NCI-H345 (cell line): Measurements from ENCODE around the gene MOB3A.

Source experiments
- DNase-seq: peaks from one replicate; lab custom pipeline; 2025; lab: John Stamatoyannopoulos, UW

The MOB3A gene

DNA sequence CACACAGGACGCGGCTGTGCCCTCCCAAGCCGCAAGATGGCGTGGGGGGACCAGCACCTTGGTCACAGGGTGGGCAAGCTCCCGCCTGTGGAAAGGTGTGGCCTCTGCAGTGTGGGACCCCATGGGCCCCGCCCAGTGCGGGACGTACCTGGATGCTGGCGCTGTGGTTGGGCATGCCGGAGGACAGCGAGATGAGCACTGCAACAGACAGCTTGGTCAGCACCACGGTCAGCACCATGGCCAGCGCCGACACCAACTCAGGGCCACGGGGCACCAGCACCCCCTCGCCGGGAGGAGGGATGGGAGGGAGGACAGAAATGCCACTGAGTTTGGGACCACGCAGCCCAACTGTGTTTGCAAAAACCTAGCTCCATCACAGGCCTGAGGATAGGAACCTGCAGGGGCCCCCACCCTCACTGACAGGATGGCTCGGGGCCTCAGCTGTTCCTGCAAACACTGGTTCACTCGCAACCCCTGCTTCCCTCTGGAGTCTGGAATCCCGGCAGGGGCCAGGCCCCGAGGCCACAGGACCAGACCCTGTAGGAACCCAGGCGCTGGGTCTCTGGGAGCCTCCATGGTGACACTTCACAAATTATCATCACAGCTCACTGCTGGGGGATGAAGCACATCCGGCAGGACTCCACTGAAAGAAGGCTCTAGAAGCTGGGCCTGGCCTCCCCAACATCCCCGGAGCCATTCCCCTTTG lies 27.7 kb upstream of the MOB3A start:
- no peak for DNase-seq

GRCh38 chr19:2122982-2123381 lies 26.9 kb upstream of the MOB3A start:
- no peak for DNase-seq

- DNase-seq: no peak
These were observed 26.1 kb upstream of the MOB3A start for GRCh38 chr19:2122251-2122650.

DNA sequence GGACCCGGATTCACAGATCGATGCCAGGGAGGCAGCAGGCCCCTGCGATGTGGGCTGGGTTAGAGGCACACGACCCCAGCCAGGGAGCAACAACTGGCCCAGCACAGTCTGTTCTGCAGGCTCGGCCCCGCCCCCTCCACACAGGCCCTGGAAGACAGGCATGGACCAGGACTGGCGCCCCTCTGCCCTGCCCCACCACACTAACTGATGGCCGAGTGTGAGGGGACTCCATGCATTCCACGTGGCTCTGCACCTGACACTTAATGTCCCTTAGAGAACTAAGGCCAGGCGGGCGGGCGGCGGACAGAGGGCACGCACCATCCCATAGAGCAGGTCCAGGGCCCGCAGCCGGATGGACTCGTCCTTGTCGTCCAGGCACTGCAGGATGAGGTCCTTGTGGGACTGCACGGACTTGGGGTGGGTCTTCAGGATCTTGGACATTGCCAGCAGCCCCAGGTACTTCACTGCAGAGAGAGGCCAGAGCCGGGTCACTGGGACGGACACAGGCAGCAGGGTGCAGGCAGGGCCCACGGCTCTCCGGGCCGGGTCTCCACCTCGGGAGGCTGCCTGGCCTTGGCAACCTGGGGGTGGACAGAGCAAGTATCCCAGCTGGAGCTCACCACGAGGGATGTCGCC lies 25.4 kb upstream of the MOB3A start:
- DNase-seq: no peak

GRCh38 chr19:2120821-2121220 lies 24.7 kb upstream of the MOB3A start:
- DNase-seq: no peak

- DNase-seq: no peak
These were observed 24.0 kb upstream of the MOB3A start for GRCh38 chr19:2119921-2120785.

- DNase-seq: no peak
These were observed 22.3 kb upstream of the MOB3A start for GRCh38 chr19:2118438-2118837.

DNA sequence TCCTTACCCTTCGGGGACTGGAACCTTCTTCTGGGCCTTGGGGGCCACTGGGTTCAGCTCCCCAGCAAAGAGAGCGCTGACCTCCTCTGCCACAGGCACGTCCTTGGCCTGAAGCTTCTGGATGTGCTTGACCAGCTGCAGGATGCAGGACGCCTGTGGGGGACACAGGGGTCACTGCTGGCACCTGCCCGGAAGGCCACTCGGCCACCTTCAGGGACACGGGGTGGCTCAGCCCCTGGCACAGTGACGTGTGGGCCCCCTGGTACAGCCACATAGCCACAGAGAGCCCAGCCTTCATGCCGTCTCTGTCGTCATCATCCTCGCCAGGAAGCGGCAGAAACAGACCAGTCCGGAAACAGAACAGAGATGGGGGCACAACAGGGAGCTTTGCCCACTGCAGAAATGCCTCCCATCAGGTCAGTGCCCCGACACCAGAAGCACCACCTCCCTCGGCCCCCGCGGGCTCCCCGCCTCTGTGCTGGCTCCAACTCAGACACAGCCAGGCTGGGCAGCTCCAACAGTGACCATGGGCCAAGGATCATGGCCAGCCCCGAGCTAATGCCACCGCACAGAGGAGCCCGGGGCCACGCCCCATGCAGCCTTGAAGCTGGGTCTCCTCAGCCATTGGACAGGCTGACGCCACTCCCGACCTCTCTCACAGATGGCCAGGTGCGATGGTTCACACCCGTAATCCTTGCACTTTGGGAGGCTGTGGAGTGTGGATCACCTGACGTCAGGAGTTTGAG lies 21.3 kb upstream of the MOB3A start:
- DNase-seq: no peak

- DNase-seq: no peak
These were observed 20.4 kb upstream of the MOB3A start for GRCh38 chr19:2116507-2116906.

- no peak for DNase-seq
These were observed 19.8 kb upstream of the MOB3A start for GRCh38 chr19:2115911-2116426.

DNA sequence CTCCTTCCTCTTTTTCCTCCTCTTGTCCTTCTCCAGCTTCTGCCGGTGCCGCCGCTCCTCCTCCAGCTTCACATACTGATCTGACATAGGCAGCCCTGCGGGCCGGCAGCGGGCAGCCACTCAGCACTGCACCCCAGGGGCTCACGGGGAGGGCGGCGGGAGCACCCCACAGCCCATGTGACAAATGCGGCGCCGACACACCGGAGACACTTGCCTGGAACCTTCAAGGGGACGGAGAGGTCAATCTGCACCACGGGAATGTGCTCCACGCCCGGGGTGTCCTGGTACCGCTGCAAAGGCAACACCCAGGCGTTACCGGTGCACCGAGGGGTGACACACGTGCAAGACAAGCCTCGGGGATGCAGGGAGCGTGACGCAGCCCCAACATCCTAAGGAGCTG lies 19.2 kb upstream of the MOB3A start:
- no peak for DNase-seq

GRCh38 chr19:2114821-2115220 lies 18.7 kb upstream of the MOB3A start:
- DNase-seq: no peak

DNA sequence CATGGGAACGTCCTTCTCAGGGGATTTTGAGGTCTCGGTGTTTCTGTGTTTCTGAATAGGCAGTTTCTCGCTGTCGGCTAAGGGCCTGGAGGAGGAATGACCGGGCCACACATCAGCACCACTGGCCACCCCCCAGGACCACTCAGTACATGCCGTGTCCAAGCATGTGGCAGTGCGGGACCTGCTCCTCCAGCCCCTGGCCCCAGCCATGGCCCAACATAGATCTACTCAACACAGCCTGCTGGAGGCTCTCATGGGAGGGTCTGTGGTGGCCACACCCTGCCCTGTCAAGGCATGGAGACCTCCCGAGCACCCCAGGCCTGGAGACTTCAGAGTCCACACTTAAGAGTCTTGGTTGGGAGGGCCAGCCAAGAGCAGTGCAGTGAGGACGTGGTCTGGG lies 18.1 kb upstream of the MOB3A start:
- no peak for DNase-seq

DNA sequence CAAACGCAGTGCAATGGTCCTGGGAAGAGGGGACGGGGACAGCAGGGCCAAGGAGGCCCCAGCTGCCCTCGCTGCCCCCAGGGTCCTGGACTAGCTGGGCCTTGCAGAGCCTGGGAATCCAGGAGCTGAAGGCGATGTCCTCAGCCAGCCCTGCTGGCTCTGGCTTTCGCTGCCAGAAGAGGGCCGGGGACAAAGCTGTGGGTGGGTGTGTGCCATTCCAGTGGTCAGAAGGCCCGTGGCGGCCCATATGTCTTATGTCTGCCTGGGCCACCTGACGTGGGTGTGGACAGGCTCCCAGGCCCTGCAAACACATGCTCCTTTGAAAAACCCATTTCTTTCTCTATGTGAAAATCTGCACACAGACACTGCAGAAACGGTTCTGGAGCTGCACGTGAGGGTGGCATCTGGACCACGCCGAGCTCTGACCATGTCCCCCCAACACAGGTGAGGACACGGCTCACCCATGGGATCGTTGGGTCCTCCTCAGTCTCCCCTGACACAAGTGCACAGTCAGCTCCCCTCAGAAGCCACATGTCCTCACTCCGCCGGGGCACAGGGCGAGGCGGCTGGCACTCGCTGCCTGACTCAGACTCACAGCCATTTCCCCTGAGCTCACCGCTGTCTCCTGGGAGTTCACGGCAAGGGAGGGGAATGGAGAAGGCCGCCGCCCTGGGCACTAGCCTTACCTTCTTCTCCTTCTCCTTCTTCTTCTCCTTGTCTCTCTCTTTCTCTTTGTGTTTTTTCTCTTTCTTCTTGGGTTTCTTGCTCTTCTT lies 17.5 kb upstream of the MOB3A start:
- DNase-seq: no peak

DNA sequence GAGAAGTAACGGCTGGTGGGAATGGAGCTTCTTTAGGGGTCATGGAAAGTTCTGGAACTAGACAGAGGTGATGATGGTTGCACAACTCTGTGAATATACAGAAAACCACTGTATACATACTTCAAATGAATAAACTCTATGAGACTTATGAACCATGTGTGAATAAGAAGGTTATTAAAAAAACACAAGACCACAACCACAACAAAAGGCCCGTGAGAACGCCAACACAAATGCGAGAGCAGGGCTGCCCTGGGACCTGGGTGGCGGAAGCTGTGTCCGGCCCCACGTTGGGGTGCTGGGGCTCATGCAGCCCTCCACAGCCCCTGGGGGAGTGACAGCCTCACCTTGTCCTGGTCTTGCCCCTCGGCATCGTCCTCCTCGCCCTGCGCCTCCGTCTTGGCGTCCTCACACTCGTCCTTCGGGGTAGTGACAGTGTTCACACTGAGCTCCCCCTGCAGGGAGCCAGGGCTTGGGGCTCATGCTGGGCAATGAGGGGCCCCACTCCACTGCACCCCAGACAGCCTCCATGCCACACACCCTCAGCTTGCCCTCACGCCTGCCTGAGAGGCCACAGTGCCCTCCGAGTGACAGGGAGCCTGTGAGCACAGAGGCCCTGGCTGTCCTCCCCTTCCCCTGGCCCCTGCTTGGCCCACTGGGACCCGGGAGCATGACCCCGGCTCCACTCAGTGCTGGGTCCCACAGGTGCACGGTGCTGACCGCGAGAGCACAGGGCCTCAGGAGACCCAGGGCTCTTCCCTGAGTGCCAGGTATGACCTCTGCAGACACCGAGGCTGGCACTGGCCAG lies 16.6 kb upstream of the MOB3A start:
- DNase-seq: no peak

- DNase-seq: no peak
These were observed 15.8 kb upstream of the MOB3A start for GRCh38 chr19:2111886-2112285.

DNA sequence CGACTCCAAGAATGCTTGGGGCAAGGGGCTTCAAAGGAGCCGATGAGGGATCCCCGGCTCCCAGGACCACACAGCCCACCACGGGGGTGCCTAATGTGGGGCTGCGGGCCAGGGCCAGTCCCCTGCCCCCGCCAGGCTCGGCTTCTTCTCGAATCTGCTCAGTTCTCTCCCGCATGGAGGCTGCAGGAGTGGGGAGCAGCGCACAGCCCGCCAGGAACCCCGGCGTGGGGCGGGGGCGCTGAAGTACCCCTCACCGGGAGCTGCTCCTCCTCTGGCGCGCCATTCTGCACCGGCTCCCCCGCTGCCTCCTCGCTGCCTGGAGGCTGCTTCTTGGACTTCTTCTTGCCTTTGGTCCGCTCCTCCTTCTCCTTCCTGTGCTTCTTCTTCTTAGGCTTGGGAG lies 15.3 kb upstream of the MOB3A start:
- no peak for DNase-seq

DNA sequence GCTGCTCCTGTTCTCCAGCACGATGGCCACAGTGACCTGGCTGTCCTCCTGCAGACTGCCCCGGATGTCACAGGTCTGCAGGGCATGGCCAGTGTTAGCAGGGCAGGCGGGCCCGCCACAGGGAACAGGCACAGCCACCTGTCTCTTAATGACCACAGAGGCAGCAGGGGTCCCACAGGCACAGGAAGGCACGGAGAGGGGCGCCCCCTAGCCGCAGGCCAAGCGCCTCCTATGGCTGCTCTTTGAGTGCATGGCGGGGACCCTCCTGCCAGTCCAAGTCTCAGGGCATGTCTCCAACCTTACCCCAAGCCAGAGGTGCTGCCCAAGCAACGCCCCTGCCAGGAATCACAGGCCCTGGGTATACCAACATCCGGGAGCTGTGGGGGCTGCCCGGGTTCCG lies 14.7 kb upstream of the MOB3A start:
- no peak for DNase-seq

DNA sequence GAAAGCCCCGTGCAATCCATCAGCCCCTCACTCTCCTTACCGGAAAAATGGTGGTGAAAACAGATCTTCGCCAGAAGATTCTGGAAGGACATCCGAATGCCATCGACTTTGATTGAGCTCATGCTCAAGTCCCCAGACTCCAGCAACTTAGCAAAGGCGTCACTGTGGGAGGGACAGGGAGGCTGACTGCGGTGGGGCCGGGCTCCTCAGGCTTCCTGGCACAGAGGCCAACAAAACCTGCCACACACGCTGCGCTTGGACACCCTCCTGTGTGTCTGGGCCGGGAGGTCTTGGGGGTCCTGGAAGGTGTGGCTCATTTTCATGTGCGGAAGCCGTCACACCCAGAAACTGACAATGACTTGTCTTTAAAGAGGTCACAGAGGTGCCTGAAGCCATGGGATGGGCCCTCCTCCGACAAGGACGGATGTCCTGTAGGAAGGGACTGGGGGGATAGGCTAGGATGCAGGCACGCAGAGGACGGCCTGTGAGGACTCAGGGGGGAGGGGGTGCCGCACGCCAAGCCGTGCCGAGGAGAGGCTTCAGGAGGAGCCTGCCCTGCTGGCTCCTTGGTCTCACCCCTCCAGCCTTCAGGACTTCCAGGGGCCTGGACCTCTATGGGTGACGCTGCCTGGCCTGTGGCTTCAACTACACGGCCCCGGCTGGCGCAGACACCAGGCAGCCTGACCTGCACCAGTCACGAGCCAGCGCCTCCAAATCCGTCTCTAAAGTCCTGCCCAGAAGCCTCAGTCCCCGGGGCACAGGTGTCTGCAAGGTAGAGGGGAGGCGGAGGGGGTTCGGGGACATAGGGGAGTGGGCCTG lies 13.1 kb upstream of the MOB3A start:
- no peak for DNase-seq
